Stomach (tissue), 9 donors: ENCODE measurements around the gene SLF1. TPM values are rescaled to one million over a fixed set of nuclear protein-coding genes. Genes with fewer than 3 reads are reported as not detected.

Experiments
- DNase-seq, 2 donors: peaks; one replicate each; pipeline versions ENCODE4 v3.0.0 to v3.0.0-alpha.2; 2013 to 2019
- H3K27ac ChIP-seq, 5 donors: fragments of 200-600 bp in 4 of 5; sonication (generic) in 4 of 5; one replicate each; pipeline ENCODE4 v1.5.1; 2013 to 2019; ENCODE audit warnings: mild to moderate bottlenecking in 1 of 5, moderate library complexity in 1 of 5
- H3K27me3 ChIP-seq, 3 donors: fragments of 200-600 bp; sonication (generic); one replicate each; pipeline ENCODE4 v1.5.1; 2017 to 2019; ENCODE audit warnings: mixed run types in 1 of 3
- H3K36me3 ChIP-seq, 4 donors: fragments of 200-600 bp; sonication (generic); 1 replicate in 3 of 4; 2 replicates in 1 of 4; pipeline ENCODE4 v1.5.1; 2016 to 2019
- H3K4me1 ChIP-seq, 4 donors: fragments of 200-600 bp; sonication (generic); one replicate each; pipeline ENCODE4 v1.5.1; 2016 to 2019
- H3K4me3 ChIP-seq, 4 donors: fragments of 200-600 bp; sonication (generic) in 3 of 4; one replicate each; pipeline ENCODE4 v1.5.1; 2016 to 2019; ENCODE audit warnings: mild to moderate bottlenecking in 1 of 4
- H3K9me3 ChIP-seq, 4 donors: fragments of 200-600 bp; sonication (generic); one replicate each; pipeline ENCODE4 v1.5.1; 2016 to 2019
- EP300 ChIP-seq: sonication (generic); formaldehyde crosslinking; IDR thresholded peaks from one replicate; pipeline ENCODE4 v1.6.1; 2017; ENCODE audit warnings: antibody characterized with exemption
- POLR2A ChIP-seq, 4 donors: fragments of 450-650 bp; IDR thresholded peaks; one replicate each; pipeline ENCODE4 v1.6.1; 2016; ENCODE audit warnings: antibody characterized with exemption in 4 of 4, control low read depth in 2 of 4, mild to moderate bottlenecking in 1 of 4, moderate library complexity in 1 of 4
- POLR2AphosphoS5 ChIP-seq, 3 donors: sonication (generic); formaldehyde crosslinking; IDR thresholded peaks; one replicate each; pipeline ENCODE4 v1.6.1; 2016; ENCODE audit warnings: antibody characterized with exemption in 3 of 3
- WGBS, 5 donors: extraction: QIAGEN DNeasy Blood & Tissue Kit in 3 of 5; methylation state at CpG; one replicate each; pipeline versions ENCODE4 v1.1.5 to v1.1.7; 2013 to 2018; 5-methylcytosine and 5-hydroxymethylcytosine counted together
- intact Hi-C: fragments of 100-400 bp; cut with DNase I; formaldehyde crosslinking; loops from one replicate; pipeline ENCODE4 v1.15.1; 2023; ENCODE audit warnings: low total_unique reads
- polyA plus RNA-seq, 3 donors: library from polyadenylated mRNA; stranded (reverse); fragments of 200-250 nt; gene quantifications; one replicate each; pipeline ENCODE4 v1.2.3, GENCODE V29; 2013
- total RNA-seq, 5 donors: library from RNA; depleted of rRNA; stranded (reverse); fragments of >200 nt; gene quantifications; one replicate each; pipeline versions ENCODE4 v1.1.0 to v1.2.3, GENCODE V29; 2014 to 2016
- TF ChIP-seq, protein P1 (sequence below), 7 experiments: fragments of 450-650 bp in 4 of 7; fragments of 200-600 bp in 3 of 7; sonication (generic) in 3 of 7; IDR thresholded peaks; one replicate each; pipeline ENCODE4 v1.5.1; 2016 to 2019; ENCODE audit warnings: antibody characterized with exemption in 7 of 7, control low read depth in 2 of 7, mild to moderate bottlenecking in 1 of 7
- donor health status: healthy with polysubstance abuse.
- donor health status: Bipolar disorder and iron deficiency.
- donor health status: healthy.

SLF1 gene
- total and polyA plus RNA-seq, 8 donors: 0.58 to 53.1 (median 5.2) TPM

DNA sequence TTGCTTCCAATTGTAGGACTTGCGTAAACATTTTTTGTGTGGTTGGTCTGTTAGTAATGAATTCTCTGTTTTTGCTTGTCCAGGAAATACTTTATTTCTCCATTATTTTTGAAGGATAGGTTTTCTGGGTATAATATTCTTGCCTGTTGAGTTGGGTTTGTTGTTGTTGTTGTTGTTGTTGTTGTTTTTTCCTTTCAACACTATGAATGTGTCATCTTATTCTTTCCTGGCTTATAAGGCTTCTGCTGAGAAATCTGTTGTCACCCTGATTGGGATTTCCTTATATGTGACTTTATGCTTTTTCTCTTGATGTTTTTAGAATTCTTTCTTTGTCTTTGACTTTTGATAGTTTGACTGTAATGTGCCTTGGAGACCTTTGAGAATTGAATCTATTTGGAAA, 39.8 kb downstream of the SLF1 start:
- Histone ChIP-seq H3K27ac (no peak overlapping the region), H3K9me3 (peaks cover 0 to 26% (median 5%) of the 10 kb centered on the region in 4 donors), H3K4me3 (no peak overlapping the region), H3K27me3 (no peaks in the 10 kb centered on the region), H3K36me3 (peaks cover 0 to 51% (median 31%) of the 10 kb centered on the region in 4 donors), H3K4me1 (no peaks in the 10 kb centered on the region)
- 91 to 100% (median 99%) methylated on average over 1 of the region's 1 CpG for WGBS, 5 donors
- intact Hi-C loops: no loop called here
- DNase-seq: no peak
- no peak for TF ChIP-seq POLR2AphosphoS5 (IDR thresholded peaks at IDR 0.05)
- no peak for TF ChIP-seq EP300
- TF ChIP-seq, protein P1, sequence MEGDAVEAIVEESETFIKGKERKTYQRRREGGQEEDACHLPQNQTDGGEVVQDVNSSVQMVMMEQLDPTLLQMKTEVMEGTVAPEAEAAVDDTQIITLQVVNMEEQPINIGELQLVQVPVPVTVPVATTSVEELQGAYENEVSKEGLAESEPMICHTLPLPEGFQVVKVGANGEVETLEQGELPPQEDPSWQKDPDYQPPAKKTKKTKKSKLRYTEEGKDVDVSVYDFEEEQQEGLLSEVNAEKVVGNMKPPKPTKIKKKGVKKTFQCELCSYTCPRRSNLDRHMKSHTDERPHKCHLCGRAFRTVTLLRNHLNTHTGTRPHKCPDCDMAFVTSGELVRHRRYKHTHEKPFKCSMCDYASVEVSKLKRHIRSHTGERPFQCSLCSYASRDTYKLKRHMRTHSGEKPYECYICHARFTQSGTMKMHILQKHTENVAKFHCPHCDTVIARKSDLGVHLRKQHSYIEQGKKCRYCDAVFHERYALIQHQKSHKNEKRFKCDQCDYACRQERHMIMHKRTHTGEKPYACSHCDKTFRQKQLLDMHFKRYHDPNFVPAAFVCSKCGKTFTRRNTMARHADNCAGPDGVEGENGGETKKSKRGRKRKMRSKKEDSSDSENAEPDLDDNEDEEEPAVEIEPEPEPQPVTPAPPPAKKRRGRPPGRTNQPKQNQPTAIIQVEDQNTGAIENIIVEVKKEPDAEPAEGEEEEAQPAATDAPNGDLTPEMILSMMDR (IDR thresholded peaks at IDR 0.05): no peak
- no peak for TF ChIP-seq POLR2A (IDR thresholded peaks at IDR 0.05)

DNA sequence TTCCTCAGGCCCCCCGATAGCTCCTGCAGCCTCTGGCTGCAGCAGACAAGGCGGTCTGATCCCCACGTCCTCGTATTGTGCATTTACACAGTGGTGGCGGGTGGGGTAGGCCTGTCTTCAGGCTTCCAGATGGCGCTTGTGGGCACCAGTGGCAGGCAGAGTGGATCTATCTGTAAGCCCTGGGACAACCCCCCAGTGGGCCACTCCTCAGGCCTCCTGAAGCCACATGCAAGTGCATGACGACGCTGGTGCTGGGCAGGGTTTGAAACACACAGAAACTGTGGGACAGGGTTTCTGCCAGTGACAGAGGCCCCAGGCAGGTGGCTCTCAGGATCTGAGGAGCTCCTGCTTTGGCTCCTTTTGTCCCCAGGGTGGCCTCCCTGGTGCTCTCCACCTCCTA, 42.0 kb downstream of the SLF1 start:
- Histone ChIP-seq H3K36me3 (peaks cover 0 to 52% (median 32%) of the 10 kb centered on the region in 4 donors), H3K4me1 (no peaks in the 10 kb centered on the region), H3K27ac (no peak overlapping the region), H3K9me3 (peaks cover 0 to 15% (median 2%) of the 10 kb centered on the region in 4 donors), H3K27me3 (no peaks in the 10 kb centered on the region), H3K4me3 (no peak overlapping the region)
- TF ChIP-seq, protein P1 (IDR thresholded peaks at IDR 0.05): no peak
- no peak for TF ChIP-seq POLR2A (IDR thresholded peaks at IDR 0.05)
- TF ChIP-seq POLR2AphosphoS5 (IDR thresholded peaks at IDR 0.05): no peak
- TF ChIP-seq EP300: no peak
- no peak for DNase-seq
- WGBS, 5 donors: 79 to 99% (median 96%) methylated on average over 5 to 8 of the region's 8 CpGs
- intact Hi-C loops: loop anchor here (2.0 kb wide), 1 partner anchor 58 kb away; no protein-coding TSS in a partner anchor

DNA sequence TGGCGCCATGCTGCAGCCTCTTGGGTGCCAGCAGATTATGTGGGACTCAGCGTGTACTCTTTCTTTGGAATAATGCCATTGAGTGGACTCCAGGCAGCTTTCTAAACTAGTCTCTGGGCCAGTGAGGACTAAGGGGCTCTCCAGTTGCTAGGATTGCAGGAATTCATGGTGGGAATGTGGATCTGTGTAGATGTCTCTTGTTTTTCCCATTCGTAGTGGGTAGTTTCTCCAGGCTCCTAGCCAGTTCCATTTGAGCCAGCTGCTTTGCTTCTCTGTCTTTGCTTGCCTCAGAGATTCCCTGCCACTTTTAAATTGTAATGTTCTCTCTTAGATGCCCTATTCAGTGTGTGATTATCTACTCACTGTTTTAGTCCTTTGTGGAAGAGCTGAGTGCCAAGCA, 42.6 kb downstream of the SLF1 start:
- no peaks in the 10 kb centered on the region for H3K27me3 ChIP-seq
- no peaks in the 10 kb centered on the region for H3K4me1 ChIP-seq
- intact Hi-C loops: loop anchor here (2.0 kb wide), 1 partner anchor 58 kb away; no protein-coding TSS in a partner anchor
- TF ChIP-seq POLR2A (IDR thresholded peaks at IDR 0.05) (no peak), POLR2AphosphoS5 (IDR thresholded peaks at IDR 0.05) (no peak), EP300 (no peak)
- TF ChIP-seq, protein P1 (IDR thresholded peaks at IDR 0.05): no peak
- no peak overlapping the region for H3K27ac ChIP-seq
- 89 to 96% (median 92%) methylated on average over 3 of the region's 3 CpGs for WGBS, 5 donors
- no peak overlapping the region for H3K4me3 ChIP-seq
- DNase-seq: no peak
- H3K9me3 ChIP-seq: peaks cover 0 to 15% (median 2%) of the 10 kb centered on the region in 4 donors
- H3K36me3 ChIP-seq: peaks cover 0 to 53% (median 30%) of the 10 kb centered on the region in 4 donors

DNA sequence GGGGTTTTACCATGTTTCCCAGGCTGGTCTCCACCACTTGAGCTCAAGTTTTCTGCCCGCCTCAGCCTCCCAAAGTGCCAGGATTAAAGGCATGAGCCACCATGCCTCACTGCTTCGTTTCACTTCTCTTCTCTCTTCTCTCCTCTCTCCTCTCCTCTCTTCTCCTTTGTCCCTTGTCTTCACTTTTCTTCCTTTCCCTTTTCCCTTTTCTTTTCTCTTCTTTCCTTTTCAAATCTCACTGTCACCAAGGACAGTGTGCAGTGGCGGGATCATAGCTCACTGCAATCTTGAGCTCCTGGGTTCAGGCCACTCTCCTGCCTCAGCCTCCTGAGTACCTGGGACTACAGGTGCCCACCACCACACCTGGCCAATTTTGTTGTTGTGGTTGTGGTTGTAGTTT, 49.5 kb downstream of the SLF1 start:
- Histone ChIP-seq H3K9me3 (no peaks in the 10 kb centered on the region), H3K4me3 (no peak overlapping the region), H3K36me3 (peaks cover 0 to 33% (median 26%) of the 10 kb centered on the region in 4 donors), H3K4me1 (no peaks in the 10 kb centered on the region), H3K27ac (no peak overlapping the region), H3K27me3 (no peaks in the 10 kb centered on the region)
- TF ChIP-seq POLR2AphosphoS5 (IDR thresholded peaks at IDR 0.05): no peak
- no peak for TF ChIP-seq EP300
- TF ChIP-seq POLR2A (IDR thresholded peaks at IDR 0.05): no peak
- TF ChIP-seq, protein P1 (IDR thresholded peaks at IDR 0.05): no peak
- intact Hi-C loops: no loop called here
- no peak for DNase-seq
- 74 to 100% (median 97%) methylated on average over 3 of the region's 3 CpGs for WGBS, 5 donors
